ENCODE data around the gene NMD3.
"Not testable (repeated sequence)": the region's sequence is repeated elsewhere in the genome, so short reads cannot be mapped to it uniquely, and the experiment has no call there.

NMD3 gene

GRCh38 chr3:161271646-161272045 lies 50.5 kb downstream of the NMD3 start:
- intact Hi-C loops (cut with DNase I; ENCODE audit: low total_unique reads), result loop anchor here (5.0 kb wide), 1 partner anchor 151 kb away; no protein-coding TSS in a partner anchor
- Histone ChIP-seq H3K36me3 (peaks cover 0 to 14% (median 8%) of the 10 kb centered on the region in 3 donors), H3K27ac (no peak overlapping the region), H3K4me3 (no peak overlapping the region), H3K4me1 (no peaks in the 10 kb centered on the region), H3K27me3 (no peaks in the 10 kb centered on the region), H3K9me3 (no peaks in the 10 kb centered on the region)
- DNase-seq, result no peak
- no peak for TF ChIP-seq CTCF (IDR thresholded peaks at IDR 0.05)

- Histone ChIP-seq H3K4me1 (no peaks in the 10 kb centered on the region), H3K4me3 (no peak overlapping the region), H3K27ac (no peak overlapping the region), H3K36me3 (peaks cover 0 to 14% (median 8%) of the 10 kb centered on the region in 3 donors), H3K27me3 (no peaks in the 10 kb centered on the region), H3K9me3 (no peaks in the 10 kb centered on the region)
- no peak for TF ChIP-seq CTCF (IDR thresholded peaks at IDR 0.05)
- intact Hi-C loops (cut with DNase I; ENCODE audit: low total_unique reads), result loop anchor here (5.0 kb wide), 1 partner anchor 150 kb away; no protein-coding TSS in a partner anchor
- no peak for DNase-seq
These were observed 51.4 kb downstream of the NMD3 start for GRCh38 chr3:161272524-161272923.

GRCh38 chr3:161273589-161274218 lies 52.6 kb downstream of the NMD3 start:
- intact Hi-C loops (cut with DNase I; ENCODE audit: low total_unique reads), result loop anchor here (5.0 kb wide), 1 partner anchor 149 kb away; no protein-coding TSS in a partner anchor
- Histone ChIP-seq H3K9me3 (peaks cover 0 to 8% (median 6%) of the 10 kb centered on the region in 3 donors), H3K36me3 (peaks cover 0 to 14% (median 8%) of the 10 kb centered on the region in 3 donors), H3K4me3 (no peak overlapping the region), H3K27ac (no peak overlapping the region), H3K4me1 (no peaks in the 10 kb centered on the region), H3K27me3 (no peaks in the 10 kb centered on the region)
- peak; percentile 57 to 60 for TF ChIP-seq CTCF (IDR thresholded peaks at IDR 0.05)
- DNase-seq, result no peak

GRCh38 chr3:161274691-161275298 lies 53.7 kb downstream of the NMD3 start:
- Histone ChIP-seq H3K36me3 (peaks cover 0 to 14% (median 8%) of the 10 kb centered on the region in 3 donors), H3K4me3 (no peak overlapping the region), H3K9me3 (peaks cover 0 to 16% (median 6%) of the 10 kb centered on the region in 3 donors), H3K4me1 (no peaks in the 10 kb centered on the region), H3K27me3 (no peaks in the 10 kb centered on the region), H3K27ac (no peak overlapping the region)
- TF ChIP-seq CTCF (IDR thresholded peaks at IDR 0.05), result peak; percentile 24 to 42
- no peak for DNase-seq
- intact Hi-C loops (cut with DNase I; ENCODE audit: low total_unique reads), result loop anchor here (5.0 kb wide), 1 partner anchor 148 kb away; no protein-coding TSS in a partner anchor

GRCh38 chr3:161275919-161276318 lies 54.8 kb downstream of the NMD3 start:
- intact Hi-C loops (cut with DNase I; ENCODE audit: low total_unique reads), result no loop called here
- DNase-seq, result no peak
- Histone ChIP-seq H3K9me3 (peaks cover 0 to 25% (median 13%) of the 10 kb centered on the region in 3 donors), H3K27me3 (no peaks in the 10 kb centered on the region), H3K27ac (no peak overlapping the region), H3K4me3 (no peak overlapping the region), H3K36me3 (peaks cover 0 to 14% (median 8%) of the 10 kb centered on the region in 3 donors), H3K4me1 (no peaks in the 10 kb centered on the region)
- TF ChIP-seq CTCF (IDR thresholded peaks at IDR 0.05), result no peak

GRCh38 chr3:161282387-161282786 lies 61.3 kb downstream of the NMD3 start:
- H3K4me3 ChIP-seq; intact Hi-C loops (cut with DNase I; ENCODE audit: low total_unique reads); H3K27me3 ChIP-seq; H3K36me3 ChIP-seq; DNase-seq; H3K4me1 ChIP-seq; H3K27ac ChIP-seq: not testable (repeated sequence)
- peaks cover 0 to 47% (median 13%) of the 10 kb centered on the region in 3 donors for H3K9me3 ChIP-seq
